Measurements from ENCODE around the gene FMN1. TPM values are rescaled to one million over a fixed set of nuclear protein-coding genes. Genes with fewer than 3 reads are reported as not detected.

Gene FMN1
- total and polyA plus RNA-seq, 10 of the 15 experiments (the other 5 are each of a cell fraction or from before 2014, with no cell fraction given): 0.05 to 0.16 (median 0.08) TPM; not detected in 4

DNA sequence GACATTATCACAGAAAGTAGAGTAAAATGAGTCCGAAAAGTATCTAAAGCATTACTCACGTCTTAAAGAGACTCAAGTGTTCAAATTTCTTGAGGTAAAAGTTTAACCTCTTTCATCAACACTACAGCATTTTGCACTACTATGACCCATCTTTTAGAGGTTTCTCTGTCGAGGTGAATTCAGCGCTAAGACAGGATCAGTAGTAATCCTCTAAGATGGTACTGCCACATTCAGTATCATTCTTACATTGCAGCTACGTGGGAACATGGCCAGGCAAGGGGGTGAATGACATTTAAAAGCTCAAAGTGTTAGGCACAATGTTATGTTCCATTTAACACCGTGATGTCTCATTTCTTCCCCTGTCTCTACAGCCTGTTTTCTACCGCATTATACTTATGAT is 210.8 kb downstream of the FMN1 start:
- WGBS (ENCODE audit: insufficient coverage, insufficient replicate concordance, low lambda C conversion rate, missing lambda C conversion rate): 46% methylated on average over 7 of the region's 7 CpGs
- H3K9me3 ChIP-seq (replicated peaks; ENCODE audit: control insufficient read depth, insufficient read depth, low read length): no peaks in the 10 kb centered on the region
- CTCF ChIA-PET: interaction anchor here (0.8 kb wide), 1 partner anchor 9 kb away, joined by 3 read pairs; no protein-coding TSS in a partner anchor
- RAD21 ChIA-PET (ENCODE audit: unreplicated experiment): no interaction called here
- no peak for ATAC-seq
- DNase-seq (ENCODE audit: low read depth, low spot score): no peak
- no peak overlapping the region for H3K4me3 ChIP-seq
- H2AFZ ChIP-seq (ENCODE audit: control insufficient read depth, low read depth, low read length): no peak overlapping the region
- no peaks in the 10 kb centered on the region for H3K4me1 ChIP-seq (ENCODE audit: control insufficient read depth, insufficient read depth, low read length)
- H3K9ac ChIP-seq (ENCODE audit: control insufficient read depth, insufficient read depth, low read length): no peak overlapping the region
- no peak overlapping the region for H3K4me2 ChIP-seq (ENCODE audit: control insufficient read depth, insufficient read depth)
- H3K27me3 ChIP-seq (replicated peaks in 1 of 2; ENCODE audit: control insufficient read depth in 2 of 2, insufficient read depth in 2 of 2, low read length in 1 of 2): no peaks in the 10 kb centered on the region
- H3K36me3 ChIP-seq (ENCODE audit: control insufficient read depth in 2 of 2, insufficient read depth in 2 of 2, low read length in 1 of 2): no peaks in the 10 kb centered on the region
- SMC1A ChIA-PET (ENCODE audit: uncharacterized antibody, unreplicated experiment): interaction anchor here (0.8 kb wide), 1 partner anchor 33 kb away, joined by 3 read pairs; no protein-coding TSS in a partner anchor
- in situ Hi-C loops (cut with MboI) (no loop called here), intact Hi-C loops (cut with micrococcal nuclease; ENCODE audit: unreplicated experiment) (no loop called here)
- no peak overlapping the region for H3K27ac ChIP-seq (ENCODE audit: control insufficient read depth, insufficient read depth)
- POLR2A ChIA-PET: no interaction called here
- H3K79me2 ChIP-seq (ENCODE audit: control insufficient read depth, insufficient read depth, low read length): no peaks in the 10 kb centered on the region
- BruUV-seq (replicated peaks): no TSS peak
- FAIRE-seq: no peak
- H4K20me1 ChIP-seq (ENCODE audit: control insufficient read depth, insufficient read depth): no peaks in the 10 kb centered on the region
- no peak for TF ChIP-seq GABPA (IDR thresholded peaks at IDR 0.05; ENCODE audit: low read depth)
- no peak for TF ChIP-seq GATAD2B (conservative IDR thresholded peaks at IDR 0.05; ENCODE audit: low read depth)
- no peak for TF ChIP-seq TARDBP (IDR thresholded peaks at IDR 0.05; ENCODE audit: borderline replicate concordance)
- no peak for TF ChIP-seq JUND (IDR thresholded peaks at IDR 0.05; ENCODE audit: low read depth, low read length)
- TF ChIP-seq, protein P1, sequence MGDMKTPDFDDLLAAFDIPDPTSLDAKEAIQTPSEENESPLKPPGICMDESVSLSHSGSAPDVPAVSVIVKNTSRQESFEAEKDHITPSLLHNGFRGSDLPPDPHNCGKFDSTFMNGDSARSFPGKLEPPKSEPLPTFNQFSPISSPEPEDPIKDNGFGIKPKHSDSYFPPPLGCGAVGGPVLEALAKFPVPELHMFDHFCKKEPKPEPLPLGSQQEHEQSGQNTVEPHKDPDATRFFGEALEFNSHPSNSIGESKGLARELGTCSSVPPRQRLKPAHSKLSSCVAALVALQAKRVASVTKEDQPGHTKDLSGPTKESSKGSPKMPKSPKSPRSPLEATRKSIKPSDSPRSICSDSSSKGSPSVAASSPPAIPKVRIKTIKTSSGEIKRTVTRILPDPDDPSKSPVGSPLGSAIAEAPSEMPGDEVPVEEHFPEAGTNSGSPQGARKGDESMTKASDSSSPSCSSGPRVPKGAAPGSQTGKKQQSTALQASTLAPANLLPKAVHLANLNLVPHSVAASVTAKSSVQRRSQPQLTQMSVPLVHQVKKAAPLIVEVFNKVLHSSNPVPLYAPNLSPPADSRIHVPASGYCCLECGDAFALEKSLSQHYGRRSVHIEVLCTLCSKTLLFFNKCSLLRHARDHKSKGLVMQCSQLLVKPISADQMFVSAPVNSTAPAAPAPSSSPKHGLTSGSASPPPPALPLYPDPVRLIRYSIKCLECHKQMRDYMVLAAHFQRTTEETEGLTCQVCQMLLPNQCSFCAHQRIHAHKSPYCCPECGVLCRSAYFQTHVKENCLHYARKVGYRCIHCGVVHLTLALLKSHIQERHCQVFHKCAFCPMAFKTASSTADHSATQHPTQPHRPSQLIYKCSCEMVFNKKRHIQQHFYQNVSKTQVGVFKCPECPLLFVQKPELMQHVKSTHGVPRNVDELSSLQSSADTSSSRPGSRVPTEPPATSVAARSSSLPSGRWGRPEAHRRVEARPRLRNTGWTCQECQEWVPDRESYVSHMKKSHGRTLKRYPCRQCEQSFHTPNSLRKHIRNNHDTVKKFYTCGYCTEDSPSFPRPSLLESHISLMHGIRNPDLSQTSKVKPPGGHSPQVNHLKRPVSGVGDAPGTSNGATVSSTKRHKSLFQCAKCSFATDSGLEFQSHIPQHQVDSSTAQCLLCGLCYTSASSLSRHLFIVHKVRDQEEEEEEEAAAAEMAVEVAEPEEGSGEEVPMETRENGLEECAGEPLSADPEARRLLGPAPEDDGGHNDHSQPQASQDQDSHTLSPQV (IDR thresholded peaks at IDR 0.05): no peak
- TF ChIP-seq MYC (IDR thresholded peaks at IDR 0.05; ENCODE audit: insufficient read depth, insufficient read length, insufficient replicate concordance, low read length, severe bottlenecking): no peak
- TF ChIP-seq, protein P2, sequence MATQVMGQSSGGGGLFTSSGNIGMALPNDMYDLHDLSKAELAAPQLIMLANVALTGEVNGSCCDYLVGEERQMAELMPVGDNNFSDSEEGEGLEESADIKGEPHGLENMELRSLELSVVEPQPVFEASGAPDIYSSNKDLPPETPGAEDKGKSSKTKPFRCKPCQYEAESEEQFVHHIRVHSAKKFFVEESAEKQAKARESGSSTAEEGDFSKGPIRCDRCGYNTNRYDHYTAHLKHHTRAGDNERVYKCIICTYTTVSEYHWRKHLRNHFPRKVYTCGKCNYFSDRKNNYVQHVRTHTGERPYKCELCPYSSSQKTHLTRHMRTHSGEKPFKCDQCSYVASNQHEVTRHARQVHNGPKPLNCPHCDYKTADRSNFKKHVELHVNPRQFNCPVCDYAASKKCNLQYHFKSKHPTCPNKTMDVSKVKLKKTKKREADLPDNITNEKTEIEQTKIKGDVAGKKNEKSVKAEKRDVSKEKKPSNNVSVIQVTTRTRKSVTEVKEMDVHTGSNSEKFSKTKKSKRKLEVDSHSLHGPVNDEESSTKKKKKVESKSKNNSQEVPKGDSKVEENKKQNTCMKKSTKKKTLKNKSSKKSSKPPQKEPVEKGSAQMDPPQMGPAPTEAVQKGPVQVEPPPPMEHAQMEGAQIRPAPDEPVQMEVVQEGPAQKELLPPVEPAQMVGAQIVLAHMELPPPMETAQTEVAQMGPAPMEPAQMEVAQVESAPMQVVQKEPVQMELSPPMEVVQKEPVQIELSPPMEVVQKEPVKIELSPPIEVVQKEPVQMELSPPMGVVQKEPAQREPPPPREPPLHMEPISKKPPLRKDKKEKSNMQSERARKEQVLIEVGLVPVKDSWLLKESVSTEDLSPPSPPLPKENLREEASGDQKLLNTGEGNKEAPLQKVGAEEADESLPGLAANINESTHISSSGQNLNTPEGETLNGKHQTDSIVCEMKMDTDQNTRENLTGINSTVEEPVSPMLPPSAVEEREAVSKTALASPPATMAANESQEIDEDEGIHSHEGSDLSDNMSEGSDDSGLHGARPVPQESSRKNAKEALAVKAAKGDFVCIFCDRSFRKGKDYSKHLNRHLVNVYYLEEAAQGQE (IDR thresholded peaks at IDR 0.05; ENCODE audit: low read depth, low read length): no peak
- TF ChIP-seq CHD4 (IDR thresholded peaks at IDR 0.05): no peak
- no peak for TF ChIP-seq PAX5 (IDR thresholded peaks at IDR 0.05; ENCODE audit: borderline replicate concordance, low read depth, low read length)
- TF ChIP-seq PAX8 (IDR thresholded peaks at IDR 0.05): no peak
- TF ChIP-seq KAT2A (conservative IDR thresholded peaks at IDR 0.05; ENCODE audit: control insufficient read depth, low read depth, low read length): no peak
- TF ChIP-seq NFYB (IDR thresholded peaks at IDR 0.05; ENCODE audit: insufficient read depth, low read depth, low read length): no peak
- TF ChIP-seq, protein P3, sequence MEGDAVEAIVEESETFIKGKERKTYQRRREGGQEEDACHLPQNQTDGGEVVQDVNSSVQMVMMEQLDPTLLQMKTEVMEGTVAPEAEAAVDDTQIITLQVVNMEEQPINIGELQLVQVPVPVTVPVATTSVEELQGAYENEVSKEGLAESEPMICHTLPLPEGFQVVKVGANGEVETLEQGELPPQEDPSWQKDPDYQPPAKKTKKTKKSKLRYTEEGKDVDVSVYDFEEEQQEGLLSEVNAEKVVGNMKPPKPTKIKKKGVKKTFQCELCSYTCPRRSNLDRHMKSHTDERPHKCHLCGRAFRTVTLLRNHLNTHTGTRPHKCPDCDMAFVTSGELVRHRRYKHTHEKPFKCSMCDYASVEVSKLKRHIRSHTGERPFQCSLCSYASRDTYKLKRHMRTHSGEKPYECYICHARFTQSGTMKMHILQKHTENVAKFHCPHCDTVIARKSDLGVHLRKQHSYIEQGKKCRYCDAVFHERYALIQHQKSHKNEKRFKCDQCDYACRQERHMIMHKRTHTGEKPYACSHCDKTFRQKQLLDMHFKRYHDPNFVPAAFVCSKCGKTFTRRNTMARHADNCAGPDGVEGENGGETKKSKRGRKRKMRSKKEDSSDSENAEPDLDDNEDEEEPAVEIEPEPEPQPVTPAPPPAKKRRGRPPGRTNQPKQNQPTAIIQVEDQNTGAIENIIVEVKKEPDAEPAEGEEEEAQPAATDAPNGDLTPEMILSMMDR (IDR thresholded peaks at IDR 0.05 in 2 of 3, conservative IDR thresholded peaks at IDR 0.05 in 1 of 3; ENCODE audit: control insufficient read depth in 2 of 3, extremely low read depth in 1 of 3, insufficient read depth in 1 of 3, low read depth in 3 of 3, low read length in 3 of 3): no peak
- TF ChIP-seq BCL11A (IDR thresholded peaks at IDR 0.05; ENCODE audit: low read depth, low read length): no peak

All from GM12878 (cell line).